ENCODE data around the gene CATSPERB. TPM values are rescaled to one million over a fixed set of nuclear protein-coding genes. Genes with fewer than 3 reads are reported as not detected.
"Not testable (repeated sequence)": the region's sequence is repeated elsewhere in the genome, so short reads cannot be mapped to it uniquely, and the experiment has no call there.

The CATSPERB gene
- total RNA-seq, 1 donor from 2014 or later = 0.36 TPM

- ATAC-seq (no peak), DNase-seq (ENCODE audit: low spot score) (no peak)
These were observed 50.8 kb downstream of the CATSPERB start for GRCh38 chr14:91681118-91681517.

GRCh38 chr14:91679273-91679672 lies 52.6 kb downstream of the CATSPERB start:
- intact Hi-C loops (cut with DNase I) = no loop called here
- ATAC-seq (no peak), DNase-seq (ENCODE audit: low spot score) (no peak)

More at GRCh38 chr14:91681118-91681517, 50.8 kb downstream of the CATSPERB start:
- intact Hi-C loops (cut with DNase I) = no loop called here

- DNase-seq (ENCODE audit: low spot score); ATAC-seq; intact Hi-C loops (cut with DNase I): not testable (repeated sequence)
These were observed 54.2 kb downstream of the CATSPERB start for GRCh38 chr14:91677687-91678086.

GRCh38 chr14:91674911-91675310 lies 57.0 kb downstream of the CATSPERB start:
- no peak for ATAC-seq
- no peak for DNase-seq (ENCODE audit: low spot score)
- intact Hi-C loops (cut with DNase I) = no loop called here

- DNase-seq (ENCODE audit: low spot score) (no peak), ATAC-seq (no peak)
- intact Hi-C loops (cut with DNase I) = no loop called here
These were observed 62.0 kb downstream of the CATSPERB start for GRCh38 chr14:91669867-91670266.

GRCh38 chr14:91667101-91667500 lies 64.8 kb downstream of the CATSPERB start:
- intact Hi-C loops (cut with DNase I); ATAC-seq; DNase-seq (ENCODE audit: low spot score): not testable (repeated sequence)

GRCh38 chr14:91660790-91661189 lies 71.1 kb downstream of the CATSPERB start:
- ATAC-seq (no peak), DNase-seq (ENCODE audit: low spot score) (no peak)
- intact Hi-C loops (cut with DNase I) = no loop called here

GRCh38 chr14:91654836-91655235 lies 77.0 kb downstream of the CATSPERB start:
- intact Hi-C loops (cut with DNase I) = no loop called here
- DNase-seq (ENCODE audit: low spot score) = no peak

GRCh38 chr14:91653451-91653850 lies 78.4 kb downstream of the CATSPERB start:
- ATAC-seq (no peak), DNase-seq (ENCODE audit: low spot score) (no peak)
- intact Hi-C loops (cut with DNase I) = no loop called here

More at GRCh38 chr14:91654836-91655235, 77.0 kb downstream of the CATSPERB start:
- no peak for ATAC-seq

GRCh38 chr14:91649930-91650329 lies 82.0 kb downstream of the CATSPERB start:
- ATAC-seq (peak; percentile 73), DNase-seq (ENCODE audit: low spot score) (no peak)
- intact Hi-C loops (cut with DNase I) = no loop called here

GRCh38 chr14:91647856-91648255 lies 84.0 kb downstream of the CATSPERB start:
- ATAC-seq = no peak
- no peak for DNase-seq (ENCODE audit: low spot score)
- intact Hi-C loops (cut with DNase I) = no loop called here

GRCh38 chr14:91636604-91637003 lies 95.3 kb downstream of the CATSPERB start:
- DNase-seq (ENCODE audit: low spot score) = no peak
- intact Hi-C loops (cut with DNase I) = no loop called here
- ATAC-seq = no peak

- DNase-seq (ENCODE audit: low spot score) (no peak), ATAC-seq (no peak)
- intact Hi-C loops (cut with DNase I) = no loop called here
These were observed 107.1 kb downstream of the CATSPERB start for GRCh38 chr14:91624757-91625156.

- DNase-seq (ENCODE audit: low spot score) (no peak), ATAC-seq (no peak)
- intact Hi-C loops (cut with DNase I) = no loop called here
These were observed 117.7 kb downstream of the CATSPERB start for GRCh38 chr14:91614187-91614586.

- intact Hi-C loops (cut with DNase I) = no loop called here
- DNase-seq (ENCODE audit: low spot score) = no peak
These were observed 118.3 kb downstream of the CATSPERB start for GRCh38 chr14:91613459-91614112.

GRCh38 chr14:91611528-91611927 lies 120.4 kb downstream of the CATSPERB start:
- intact Hi-C loops (cut with DNase I) = no loop called here
- DNase-seq (ENCODE audit: low spot score) (no peak), ATAC-seq (no peak)

More at GRCh38 chr14:91613459-91614112, 118.3 kb downstream of the CATSPERB start:
- ATAC-seq = no peak

GRCh38 chr14:91609161-91609560 lies 122.7 kb downstream of the CATSPERB start:
- ATAC-seq (no peak), DNase-seq (ENCODE audit: low spot score) (no peak)
- intact Hi-C loops (cut with DNase I) = no loop called here

- DNase-seq (ENCODE audit: low spot score) = no peak
- ATAC-seq = no peak
- intact Hi-C loops (cut with DNase I) = no loop called here
These were observed 124.4 kb downstream of the CATSPERB start for GRCh38 chr14:91607322-91608047.

GRCh38 chr14:91606851-91607250 lies 125.0 kb downstream of the CATSPERB start:
- DNase-seq (ENCODE audit: low spot score) = no peak
- ATAC-seq = no peak
- intact Hi-C loops (cut with DNase I) = no loop called here

- intact Hi-C loops (cut with DNase I); DNase-seq (ENCODE audit: low spot score); ATAC-seq: not testable (repeated sequence)
These were observed 127.3 kb downstream of the CATSPERB start for GRCh38 chr14:91604611-91605010.
